NB4 (cell line): ENCODE data around the gene TSFM.

Source experiments
- CTCF ChIP-seq: IDR thresholded peaks from one replicate; pipeline ENCODE4 v1.5.1; 2012; ENCODE audit warnings: low read depth, low read length
- MYC ChIP-seq: IDR thresholded peaks from 2 replicates; pipeline ENCODE4 v1.6.1; 2011; ENCODE audit warnings: low read depth, low read length
- POLR2A ChIP-seq: IDR thresholded peaks from 2 replicates; pipeline ENCODE4 v1.6.1; 2011; ENCODE audit warnings: mild to moderate bottlenecking; ENCODE audit not compliant: insufficient read length; ENCODE audit errors: extremely low read depth

GRCh38 chr12:57829025-57829777 is 46.6 kb downstream of the TSFM start:
- TF ChIP-seq CTCF (no peak), POLR2A (no peak), MYC (no peak)
